Retinal pigment epithelial cell (primary cell): ENCODE measurements around the gene IL1R2.

Experiments
- DNase-seq: peaks from one replicate; pipeline ENCODE4 v3.0.0-alpha.2; 2010; ENCODE audit warnings: low read depth
- H3K4me3 ChIP-seq: 2 replicates; pipeline ENCODE4 v1.5.1; 2011; ENCODE audit warnings: mild to moderate bottlenecking, low read length, control low read depth, moderate library complexity
- CTCF ChIP-seq: conservative IDR thresholded peaks from 2 replicates; pipeline ENCODE4 v1.5.1; 2011; ENCODE audit warnings: low read depth, low read length, control low read depth, inconsistent platforms

Gene IL1R2

GRCh38 chr2:101975171-101975870, 16.4 kb upstream of the IL1R2 start:
- TF ChIP-seq CTCF = no peak
- DNase-seq = no peak
- H3K4me3 ChIP-seq = no peak overlapping the region

GRCh38 chr2:101976891-101977290, 14.9 kb upstream of the IL1R2 start:
- no peak overlapping the region for H3K4me3 ChIP-seq
- DNase-seq = no peak
- no peak for TF ChIP-seq CTCF

GRCh38 chr2:101980368-101980767, 11.4 kb upstream of the IL1R2 start:
- TF ChIP-seq CTCF = no peak
- no peak overlapping the region for H3K4me3 ChIP-seq
- no peak for DNase-seq

GRCh38 chr2:101981066-101981465, 10.7 kb upstream of the IL1R2 start:
- DNase-seq = no peak
- TF ChIP-seq CTCF = no peak

GRCh38 chr2:101981504-101981903, 10.3 kb upstream of the IL1R2 start:
- no peak for DNase-seq
- TF ChIP-seq CTCF = no peak
- no peak overlapping the region for H3K4me3 ChIP-seq

More at GRCh38 chr2:101981066-101981465, 10.7 kb upstream of the IL1R2 start:
- no peak overlapping the region for H3K4me3 ChIP-seq

GRCh38 chr2:101982495-101983029, 9.2 kb upstream of the IL1R2 start:
- TF ChIP-seq CTCF = no peak
- H3K4me3 ChIP-seq = no peak overlapping the region
- no peak for DNase-seq

GRCh38 chr2:101983486-101983885, 8.3 kb upstream of the IL1R2 start:
- TF ChIP-seq CTCF = no peak
- peak; percentile 39 for DNase-seq
- no peak overlapping the region for H3K4me3 ChIP-seq
